ENCODE results near the gene CD247. TPM values are rescaled to one million over a fixed set of nuclear protein-coding genes. Genes with fewer than 3 reads are reported as not detected.
A peak's percentile ranks its signal among the peaks of the same experiment; 100 is the strongest.

CD247 gene
- total RNA-seq, 1 experiment from 2014 or later: not detected

GRCh38 chr1:167532375-167532774 lies 14.0 kb upstream of the CD247 start:
- Histone ChIP-seq H3K27me3 (replicated peaks) (no peaks in the 10 kb centered on the region), H3K4me3 (no peak overlapping the region), H3K27ac (no peak overlapping the region), H3K9me3 (replicated peaks) (no peaks in the 10 kb centered on the region), H3K36me3 (no peaks in the 10 kb centered on the region), H3K4me1 (replicated peaks) (no peaks in the 10 kb centered on the region)
- DNase-seq (ENCODE audit: low read depth in 1 of 2, low spot score in 2 of 2): no peak

- no peaks in the 10 kb centered on the region for H3K27me3 ChIP-seq (replicated peaks)
- no peaks in the 10 kb centered on the region for H3K9me3 ChIP-seq (replicated peaks)
- H3K4me3 ChIP-seq: no peak overlapping the region
- no peak overlapping the region for H3K27ac ChIP-seq
- H3K4me1 ChIP-seq (replicated peaks): no peaks in the 10 kb centered on the region
- DNase-seq (ENCODE audit: low read depth in 1 of 2, low spot score in 2 of 2): no peak
- H3K36me3 ChIP-seq: no peaks in the 10 kb centered on the region
Observed at GRCh38 chr1:167529829-167530474, 11.6 kb upstream of the CD247 start.

GRCh38 chr1:167528057-167528728 lies 9.9 kb upstream of the CD247 start:
- no peak for DNase-seq (ENCODE audit: low read depth in 1 of 2, low spot score in 2 of 2)
- H3K36me3 ChIP-seq: no peaks in the 10 kb centered on the region

GRCh38 chr1:167526667-167527383 lies 8.5 kb upstream of the CD247 start:
- no peaks in the 10 kb centered on the region for H3K36me3 ChIP-seq
- H3K4me1 ChIP-seq (replicated peaks): peaks cover 8% of the 10 kb centered on the region
- no peak for DNase-seq (ENCODE audit: low read depth in 1 of 2, low spot score in 2 of 2)
- H3K27ac ChIP-seq: no peak overlapping the region
- H3K4me3 ChIP-seq: no peak overlapping the region
- H3K27me3 ChIP-seq (replicated peaks): no peaks in the 10 kb centered on the region
- H3K9me3 ChIP-seq (replicated peaks): no peaks in the 10 kb centered on the region

More at GRCh38 chr1:167528057-167528728, 9.9 kb upstream of the CD247 start:
- Histone ChIP-seq H3K4me3 (no peak overlapping the region), H3K27me3 (replicated peaks) (no peaks in the 10 kb centered on the region), H3K27ac (no peak overlapping the region), H3K9me3 (replicated peaks) (no peaks in the 10 kb centered on the region), H3K4me1 (replicated peaks) (no peaks in the 10 kb centered on the region)

- H3K27ac ChIP-seq: no peak overlapping the region
- no peaks in the 10 kb centered on the region for H3K9me3 ChIP-seq (replicated peaks)
- DNase-seq (ENCODE audit: low read depth in 1 of 2, low spot score in 2 of 2): no peak
Observed at GRCh38 chr1:167524651-167525050, 6.3 kb upstream of the CD247 start.

GRCh38 chr1:167522246-167522645 lies 3.9 kb upstream of the CD247 start:
- H3K9me3 ChIP-seq (replicated peaks): no peaks in the 10 kb centered on the region
- H3K4me1 ChIP-seq (replicated peaks): peaks cover 21% of the 10 kb centered on the region
- peak; percentile 54 to 89 for DNase-seq (ENCODE audit: low read depth in 1 of 2, low spot score in 2 of 2)
- H3K27me3 ChIP-seq (replicated peaks): no peaks in the 10 kb centered on the region
- H3K27ac ChIP-seq: peak overlapping the region; percentile 58
- no peaks in the 10 kb centered on the region for H3K36me3 ChIP-seq
- H3K4me3 ChIP-seq: no peak overlapping the region

More at GRCh38 chr1:167524651-167525050, 6.3 kb upstream of the CD247 start:
- H3K27me3 ChIP-seq (replicated peaks): no peaks in the 10 kb centered on the region
- H3K4me3 ChIP-seq: no peak overlapping the region
- no peaks in the 10 kb centered on the region for H3K36me3 ChIP-seq
- peaks cover 15% of the 10 kb centered on the region for H3K4me1 ChIP-seq (replicated peaks)

GRCh38 chr1:167520711-167521206 lies 2.4 kb upstream of the CD247 start:
- H3K4me1 ChIP-seq (replicated peaks): peaks cover 23% of the 10 kb centered on the region
- H3K27me3 ChIP-seq (replicated peaks): no peaks in the 10 kb centered on the region
- no peaks in the 10 kb centered on the region for H3K36me3 ChIP-seq
- no peak for DNase-seq (ENCODE audit: low read depth in 1 of 2, low spot score in 2 of 2)
- H3K9me3 ChIP-seq (replicated peaks): no peaks in the 10 kb centered on the region
- H3K27ac ChIP-seq: no peak overlapping the region
- H3K4me3 ChIP-seq: no peak overlapping the region

- H3K27ac ChIP-seq: no peak overlapping the region
- H3K9me3 ChIP-seq (replicated peaks): no peaks in the 10 kb centered on the region
- DNase-seq (ENCODE audit: low read depth in 1 of 2, low spot score in 2 of 2): peak; percentile 25 to 65
- H3K4me1 ChIP-seq (replicated peaks): peaks cover 22% of the 10 kb centered on the region
- peaks cover 12% of the 10 kb centered on the region; the same call in 1 of the 2 replicates for H3K27me3 ChIP-seq (replicated peaks)
- no peaks in the 10 kb centered on the region for H3K36me3 ChIP-seq
- H3K4me3 ChIP-seq: no peak overlapping the region
Observed at GRCh38 chr1:167517535-167518330, 596 bp downstream of the CD247 start.

GRCh38 chr1:167516404-167517388 lies 1.6 kb downstream of the CD247 start:
- H3K9me3 ChIP-seq (replicated peaks): no peaks in the 10 kb centered on the region
- no peak for DNase-seq (ENCODE audit: low read depth in 1 of 2, low spot score in 2 of 2)
- no peaks in the 10 kb centered on the region for H3K36me3 ChIP-seq
- H3K27ac ChIP-seq: no peak overlapping the region
- H3K4me1 ChIP-seq (replicated peaks): peaks cover 14% of the 10 kb centered on the region
- peaks cover 18% of the 10 kb centered on the region for H3K27me3 ChIP-seq (replicated peaks)
- H3K4me3 ChIP-seq: no peak overlapping the region

GRCh38 chr1:167515893-167516321 lies 2.4 kb downstream of the CD247 start:
- Histone ChIP-seq H3K27ac (no peak overlapping the region), H3K27me3 (replicated peaks) (peaks cover 20% of the 10 kb centered on the region), H3K36me3 (no peaks in the 10 kb centered on the region), H3K9me3 (replicated peaks) (no peaks in the 10 kb centered on the region), H3K4me1 (replicated peaks) (peaks cover 9% of the 10 kb centered on the region), H3K4me3 (no peak overlapping the region)
- DNase-seq (ENCODE audit: low read depth in 1 of 2, low spot score in 2 of 2): no peak

GRCh38 chr1:167515461-167515860 lies 2.9 kb downstream of the CD247 start:
- no peak for DNase-seq (ENCODE audit: low read depth in 1 of 2, low spot score in 2 of 2)
- peaks cover 8% of the 10 kb centered on the region for H3K4me1 ChIP-seq (replicated peaks)
- no peaks in the 10 kb centered on the region for H3K36me3 ChIP-seq

GRCh38 chr1:167514288-167514687 lies 4.0 kb downstream of the CD247 start:
- no peaks in the 10 kb centered on the region for H3K36me3 ChIP-seq
- H3K9me3 ChIP-seq (replicated peaks): no peaks in the 10 kb centered on the region
- no peak overlapping the region for H3K4me3 ChIP-seq
- H3K27ac ChIP-seq: no peak overlapping the region
- DNase-seq (ENCODE audit: low read depth in 1 of 2, low spot score in 2 of 2): no peak
- H3K27me3 ChIP-seq (replicated peaks): peaks cover 20% of the 10 kb centered on the region
- H3K4me1 ChIP-seq (replicated peaks): peaks cover 8% of the 10 kb centered on the region

More at GRCh38 chr1:167515461-167515860, 2.9 kb downstream of the CD247 start:
- H3K27me3 ChIP-seq (replicated peaks): peaks cover 20% of the 10 kb centered on the region
- H3K27ac ChIP-seq: no peak overlapping the region
- H3K4me3 ChIP-seq: no peak overlapping the region
- H3K9me3 ChIP-seq (replicated peaks): no peaks in the 10 kb centered on the region

All from SJSA1 (cell line).